Activated CD4-positive, alpha-beta T cell treated with anti-CD3 and anti-CD28 coated beads, Interleukin-2, amount 50 U/mL, for 16 hours (primary cell): Measurements from ENCODE around the gene GPR153.

Source experiments
- DNase-seq: peaks from one replicate; pipeline ENCODE4 v3.0.0-alpha.2; 2020

GPR153 gene

DNA sequence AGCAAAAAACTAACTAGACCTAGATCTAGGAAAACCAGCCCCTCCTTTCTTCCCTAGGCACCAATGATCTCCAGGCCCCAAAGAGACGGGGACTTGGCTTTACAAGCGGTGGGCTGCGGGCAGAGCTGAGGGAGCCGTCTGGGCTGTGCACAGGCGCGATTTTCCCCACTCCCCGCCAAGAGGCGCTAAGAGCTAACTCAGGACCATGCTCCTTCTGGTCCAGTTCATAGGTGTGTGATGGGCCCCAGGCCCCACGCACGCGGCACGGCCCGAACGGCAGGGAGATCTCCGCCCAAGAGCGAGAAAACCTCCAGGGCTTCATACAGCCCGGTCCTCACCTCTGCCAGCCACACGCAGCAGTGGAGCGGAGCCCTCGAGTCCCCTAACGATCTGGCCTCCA, 7.5 kb upstream of the GPR153 start:
- no peak for DNase-seq

DNA sequence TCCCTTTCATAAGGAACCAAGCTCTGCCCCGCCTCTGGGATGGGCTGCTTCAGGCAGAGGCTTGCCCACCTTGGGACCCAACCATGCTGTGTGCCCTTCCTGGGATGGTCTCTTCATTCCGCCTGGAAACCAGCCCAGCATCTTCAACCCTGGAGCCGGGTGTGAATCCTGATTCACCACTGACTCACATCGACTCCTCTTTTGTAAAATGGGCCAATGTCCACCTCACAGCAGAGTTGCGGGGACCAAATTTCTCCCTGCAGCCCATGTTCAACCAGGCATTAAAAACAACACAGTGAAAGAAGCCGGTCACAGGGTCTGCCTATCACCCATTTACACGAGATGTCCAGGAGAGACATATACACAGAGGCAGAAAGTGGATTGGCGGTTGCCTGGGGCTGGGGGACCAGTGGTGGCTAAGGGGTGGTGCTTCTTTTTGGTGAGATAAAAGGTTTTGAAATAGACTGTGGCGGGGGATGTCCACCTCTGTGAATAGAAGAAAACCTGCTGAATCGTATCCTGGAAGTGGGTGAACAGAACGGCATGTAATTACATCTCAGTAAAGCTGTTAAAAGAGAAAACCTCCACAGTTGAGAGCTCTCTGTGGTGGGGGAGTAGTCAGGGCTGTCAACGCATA, 6.9 kb upstream of the GPR153 start:
- no peak for DNase-seq

DNA sequence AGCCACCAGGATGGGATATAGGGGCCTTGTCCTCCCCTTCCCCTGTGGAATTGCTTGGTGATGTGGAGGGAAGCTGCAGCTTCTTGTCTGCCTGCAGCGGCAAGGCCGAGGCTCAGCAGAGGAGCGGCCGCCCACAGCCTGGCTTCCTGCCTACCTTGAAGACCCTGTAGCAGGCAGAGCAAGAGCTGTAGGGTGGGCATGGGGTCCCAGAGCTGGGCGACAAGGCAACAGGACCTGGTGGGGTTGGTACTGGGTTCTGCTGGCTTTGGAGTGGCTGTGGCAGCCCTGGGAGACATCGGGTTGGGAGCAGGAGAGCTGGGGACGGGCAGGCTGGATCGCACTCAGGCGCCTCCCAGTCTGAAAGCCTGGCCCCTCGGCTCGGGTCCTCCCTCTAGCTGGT, 5.7 kb upstream of the GPR153 start:
- DNase-seq, result no peak

DNA sequence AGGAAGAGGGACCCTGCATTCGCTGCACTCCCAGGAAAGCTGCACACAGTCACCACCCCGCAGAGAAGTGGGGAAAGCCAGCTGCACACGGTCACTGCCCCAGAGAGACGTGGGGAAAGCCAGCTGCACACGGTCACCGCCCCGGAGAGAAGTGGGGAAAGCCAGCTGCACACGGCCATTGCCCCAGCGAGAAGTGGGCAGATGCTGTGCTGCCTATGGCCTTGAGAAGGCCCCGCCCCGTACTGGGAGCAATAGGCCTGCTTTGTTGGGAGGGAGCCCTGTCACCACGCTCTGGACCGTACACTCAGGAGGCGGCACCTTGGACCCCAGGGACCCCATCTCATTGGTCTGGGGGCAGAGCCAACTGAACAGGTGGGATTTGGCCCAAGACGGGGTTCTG, 4.3 kb upstream of the GPR153 start:
- no peak for DNase-seq

DNA sequence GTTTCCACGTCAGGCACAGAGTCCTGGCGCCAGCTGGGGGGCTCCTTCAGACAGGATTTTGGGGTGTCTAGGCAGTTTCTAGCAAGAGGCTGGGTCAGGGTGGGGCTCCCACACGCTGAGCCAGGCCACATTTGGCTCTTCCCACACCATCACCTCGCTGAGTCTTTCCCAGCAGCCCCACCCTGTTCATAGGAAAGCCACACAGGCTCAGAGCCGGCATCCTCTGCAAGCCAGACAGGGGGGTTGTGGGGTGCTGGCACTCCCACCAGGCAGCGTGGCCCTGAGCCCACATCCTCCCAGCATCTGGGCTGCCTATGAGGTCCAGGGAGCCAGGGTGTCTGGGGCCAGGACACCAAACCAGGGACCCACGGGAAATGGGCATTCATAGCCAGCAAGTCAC, 2.8 kb upstream of the GPR153 start:
- no peak for DNase-seq

DNA sequence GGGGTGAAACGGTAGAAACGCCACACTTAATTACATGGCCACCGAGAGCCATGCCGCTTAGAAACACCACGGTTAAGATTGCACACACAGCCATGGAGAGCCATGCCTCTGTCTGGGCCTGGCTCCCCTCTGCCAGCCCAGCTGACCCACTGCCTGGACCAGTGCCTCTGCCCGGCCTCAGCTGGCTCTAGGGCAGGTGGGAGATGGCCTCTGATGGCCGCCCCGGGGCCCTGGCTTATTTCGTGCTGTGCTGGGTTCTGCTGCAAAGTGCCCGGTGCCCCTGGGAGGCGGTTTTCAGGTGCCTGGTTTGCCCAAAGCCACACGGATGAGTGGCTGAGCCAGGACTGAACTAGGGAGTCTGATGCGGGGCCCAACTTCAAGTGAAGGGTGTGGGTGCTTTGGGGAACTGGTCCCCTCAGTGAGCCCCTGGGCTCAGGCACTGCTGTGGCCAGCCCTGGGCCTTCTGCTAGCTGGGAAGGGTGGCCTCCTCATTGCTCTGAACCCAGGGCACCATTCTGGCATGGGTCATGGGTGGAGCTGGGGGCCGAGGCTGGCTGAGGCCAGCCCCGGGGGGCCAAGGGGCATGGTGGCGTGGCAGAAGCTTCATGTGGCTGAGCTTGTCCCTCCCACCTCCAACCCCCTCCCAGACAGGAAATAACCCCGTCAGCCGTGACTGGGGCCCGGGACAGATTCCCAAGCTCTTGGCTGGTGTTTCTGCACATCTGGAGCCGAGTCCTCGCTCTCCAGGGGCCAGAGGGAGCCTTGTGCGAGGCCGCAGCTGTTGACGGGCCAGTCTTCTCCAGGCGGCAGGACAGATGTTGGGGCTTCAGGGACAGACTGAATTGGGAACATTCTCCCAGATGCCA, 1.9 kb upstream of the GPR153 start:
- DNase-seq, result no peak

DNA sequence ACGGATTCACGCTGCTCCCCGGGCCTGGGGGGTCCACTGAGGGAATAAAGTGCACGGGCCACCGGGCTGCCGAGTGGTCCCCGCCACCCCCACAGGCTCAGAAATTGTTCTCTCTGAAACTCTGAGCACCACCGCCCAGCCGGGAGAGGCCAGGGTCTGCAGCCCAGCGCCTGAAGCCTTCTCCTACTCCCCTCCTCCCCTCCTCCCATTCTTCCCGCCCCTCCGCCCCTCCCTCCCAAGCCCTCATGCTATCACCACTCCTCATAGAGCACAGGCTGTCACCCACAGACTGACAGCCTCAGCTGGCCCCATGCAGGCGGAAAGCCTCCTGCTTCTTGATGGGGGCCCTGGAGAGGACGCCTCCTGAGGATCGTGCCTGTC, 707 bp upstream of the GPR153 start:
- no peak for DNase-seq

DNA sequence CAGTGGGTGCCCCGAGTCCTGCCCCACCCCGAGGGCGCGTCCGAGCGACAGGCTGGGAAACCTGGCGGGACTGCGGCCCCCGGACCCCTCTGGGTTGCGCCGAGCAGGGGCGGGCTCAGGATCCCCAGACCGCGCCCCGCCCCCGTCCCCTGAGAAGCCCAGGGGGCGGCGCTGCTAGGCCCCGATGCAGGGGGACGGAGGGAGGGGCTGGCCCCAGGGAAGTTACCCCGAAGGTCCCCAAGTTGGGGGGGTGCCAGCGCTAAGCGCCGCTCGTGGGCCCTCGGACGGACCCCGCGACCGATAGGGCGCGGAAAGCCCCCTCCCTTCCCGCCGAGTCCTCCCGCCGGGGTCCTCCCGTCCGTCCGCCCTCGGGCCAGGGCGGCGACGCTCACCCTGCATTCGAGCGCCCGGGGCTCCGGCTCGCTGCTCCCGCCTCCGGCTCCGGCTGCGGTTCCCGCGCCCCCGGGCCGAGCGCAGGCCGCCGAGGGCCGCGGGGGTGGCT, 414 bp downstream of the GPR153 start:
- DNase-seq, result no peak

DNA sequence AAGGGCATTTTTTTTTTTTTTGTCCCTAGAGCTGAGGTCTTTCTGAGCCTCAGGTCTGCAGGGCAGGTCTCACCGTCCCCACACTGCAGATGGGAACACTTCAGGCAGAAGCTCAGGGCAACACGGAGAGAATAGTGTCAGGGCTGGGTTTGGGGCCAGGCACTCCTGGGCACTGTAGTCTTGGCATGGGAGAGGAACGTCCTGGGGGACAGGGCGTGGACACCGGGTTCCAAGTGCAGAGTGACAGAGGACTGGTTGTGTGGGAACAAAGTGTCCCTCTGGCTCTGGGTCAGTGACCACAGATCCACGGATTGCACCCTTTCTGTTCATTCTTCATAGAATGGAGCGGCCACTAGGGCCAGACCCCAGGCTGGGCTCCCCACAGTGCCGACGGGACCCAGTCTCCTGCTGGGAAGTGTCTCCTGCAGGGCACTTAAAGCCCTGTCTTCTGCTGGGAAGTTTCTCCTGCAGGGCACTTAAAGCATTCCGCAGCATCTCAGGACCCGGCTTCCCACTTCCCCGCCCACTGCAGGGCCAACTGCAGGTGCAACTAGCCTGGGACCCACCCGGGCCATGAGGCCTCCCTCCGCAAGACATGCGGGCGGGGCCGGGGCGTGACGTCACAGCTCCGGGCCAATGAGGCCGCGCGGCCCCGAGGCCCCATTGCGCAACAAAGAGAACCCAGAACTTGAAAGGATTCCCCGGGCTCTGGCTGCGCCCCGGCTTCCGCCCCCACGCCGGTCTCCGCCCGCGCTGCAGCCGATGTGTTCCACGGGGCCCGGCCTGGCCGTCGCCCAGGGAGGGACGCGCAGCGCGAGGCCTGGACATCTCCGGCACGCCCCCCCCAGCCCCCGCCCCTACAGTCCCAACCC, 1.2 kb downstream of the GPR153 start:
- DNase-seq, result peak; percentile 83

DNA sequence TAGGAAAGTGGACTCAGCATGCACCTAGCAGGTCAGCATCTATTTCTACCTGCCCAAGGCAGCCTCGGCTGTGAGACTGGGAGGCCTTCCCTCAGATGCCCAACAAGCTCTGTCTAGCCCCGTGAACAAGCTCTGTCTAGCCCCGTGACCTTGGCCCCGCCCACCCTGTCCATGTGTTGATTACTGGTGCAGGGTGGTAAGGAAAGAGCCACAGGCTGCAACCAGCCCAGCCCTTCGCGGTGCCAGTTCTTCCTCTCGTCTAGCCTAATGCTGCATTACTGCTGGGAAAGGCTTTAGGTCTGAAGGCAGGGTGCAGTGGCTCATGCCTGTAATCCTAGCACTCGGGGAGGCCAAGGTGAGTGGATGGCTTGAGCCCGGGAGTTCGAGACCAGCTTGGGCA, 2.2 kb downstream of the GPR153 start:
- DNase-seq, result no peak

DNA sequence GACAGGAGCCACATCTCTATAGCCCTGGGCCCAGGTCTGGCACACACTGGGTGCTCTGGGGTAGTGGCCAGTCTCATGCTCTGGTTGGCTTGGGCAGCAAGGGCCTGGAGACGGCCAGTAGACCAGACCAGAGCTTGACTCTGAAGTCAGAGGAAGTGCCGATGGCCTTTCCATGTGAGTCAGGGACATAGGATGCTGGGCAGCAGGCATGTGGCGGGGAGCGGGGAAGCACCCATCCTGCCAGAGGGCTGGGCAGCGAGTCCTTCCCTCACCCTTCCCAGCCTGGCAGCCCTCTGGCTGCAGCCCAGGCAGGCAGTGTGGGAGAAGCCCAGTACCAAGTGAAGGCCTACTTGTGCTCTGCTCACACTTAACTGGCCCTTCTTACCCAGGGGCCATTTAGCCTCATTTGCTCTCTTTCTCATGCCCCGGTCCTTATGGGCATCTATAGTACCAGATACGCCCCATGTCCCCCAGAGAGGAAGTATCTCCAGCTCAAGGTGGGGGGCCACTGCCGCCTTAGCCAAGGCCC, 3.3 kb downstream of the GPR153 start:
- no peak for DNase-seq

DNA sequence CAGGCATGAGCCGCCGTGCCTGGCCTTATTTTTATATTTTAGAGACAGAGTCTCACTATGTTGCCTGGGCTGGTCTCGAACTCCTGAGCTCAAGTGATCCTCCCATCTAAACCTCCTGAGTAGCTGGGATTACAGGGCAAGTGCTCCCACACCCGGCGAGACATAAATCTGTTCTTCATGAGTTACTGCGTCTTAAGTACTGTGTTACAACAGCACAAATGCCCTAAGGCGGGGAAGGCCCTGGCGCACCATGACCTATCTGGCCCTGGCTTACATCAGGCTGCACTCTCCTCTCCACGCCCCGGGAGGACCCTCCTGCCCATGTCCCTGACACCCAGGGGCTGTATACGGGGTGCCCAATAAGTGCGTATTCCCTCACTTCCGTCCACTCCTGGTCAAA, 4.3 kb downstream of the GPR153 start:
- DNase-seq, result no peak

DNA sequence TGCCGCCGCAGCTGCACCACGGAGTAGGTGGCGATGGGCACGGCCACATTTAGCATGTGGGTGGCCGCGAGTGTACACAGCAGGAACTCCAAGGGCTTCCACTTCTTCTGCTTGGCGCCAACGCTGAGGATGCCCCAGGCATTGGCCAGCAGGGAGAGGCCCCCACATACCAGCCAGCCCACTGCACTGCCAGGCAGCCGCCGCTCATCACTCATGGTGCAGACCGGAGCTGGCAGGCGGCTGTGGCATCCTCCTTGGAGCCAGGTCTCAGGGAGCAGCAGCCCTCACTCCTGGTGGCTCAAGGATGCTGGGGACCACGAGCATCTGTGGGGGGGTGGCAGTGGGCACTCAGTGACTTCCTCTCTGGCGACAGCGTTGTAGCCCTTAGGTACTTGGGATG, 6.2 kb downstream of the GPR153 start:
- DNase-seq, result no peak

DNA sequence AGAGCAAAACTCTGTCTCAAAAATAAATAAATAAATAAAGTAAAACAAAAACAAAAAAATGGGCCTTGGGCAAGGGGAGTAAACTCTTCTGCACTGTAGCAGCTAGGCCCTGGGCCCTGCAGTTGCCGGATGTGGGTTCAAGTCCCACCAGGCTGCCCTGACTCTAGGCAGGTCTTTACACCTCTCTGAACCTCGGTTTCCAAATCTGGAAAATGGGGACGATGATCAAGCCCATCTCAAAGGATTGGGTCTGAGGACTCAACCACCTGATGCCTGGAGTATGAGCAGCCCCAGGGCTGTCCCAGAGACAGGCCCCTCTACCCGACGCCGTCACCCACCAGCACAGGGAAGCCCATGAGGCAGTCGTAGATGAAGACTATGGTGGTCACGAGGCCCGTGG, 7.5 kb downstream of the GPR153 start:
- no peak for DNase-seq

DNA sequence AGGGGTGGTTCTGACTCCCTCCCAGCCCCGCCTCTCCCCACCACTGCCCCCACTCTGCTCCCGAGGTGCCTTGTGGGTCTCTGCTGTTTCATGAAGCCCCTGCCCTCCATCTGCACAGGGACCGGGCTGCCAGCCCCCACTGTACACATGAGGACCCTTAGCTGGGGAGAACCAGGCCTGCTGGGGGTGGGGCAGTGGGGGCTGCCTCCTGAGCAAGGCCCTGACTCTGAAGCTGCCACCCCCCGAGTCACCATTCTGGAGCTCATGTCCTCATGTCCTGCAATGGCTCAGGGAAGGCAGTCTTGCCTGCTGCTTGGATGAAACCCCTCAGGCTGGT, 8.6 kb downstream of the GPR153 start:
- DNase-seq, result no peak

DNA sequence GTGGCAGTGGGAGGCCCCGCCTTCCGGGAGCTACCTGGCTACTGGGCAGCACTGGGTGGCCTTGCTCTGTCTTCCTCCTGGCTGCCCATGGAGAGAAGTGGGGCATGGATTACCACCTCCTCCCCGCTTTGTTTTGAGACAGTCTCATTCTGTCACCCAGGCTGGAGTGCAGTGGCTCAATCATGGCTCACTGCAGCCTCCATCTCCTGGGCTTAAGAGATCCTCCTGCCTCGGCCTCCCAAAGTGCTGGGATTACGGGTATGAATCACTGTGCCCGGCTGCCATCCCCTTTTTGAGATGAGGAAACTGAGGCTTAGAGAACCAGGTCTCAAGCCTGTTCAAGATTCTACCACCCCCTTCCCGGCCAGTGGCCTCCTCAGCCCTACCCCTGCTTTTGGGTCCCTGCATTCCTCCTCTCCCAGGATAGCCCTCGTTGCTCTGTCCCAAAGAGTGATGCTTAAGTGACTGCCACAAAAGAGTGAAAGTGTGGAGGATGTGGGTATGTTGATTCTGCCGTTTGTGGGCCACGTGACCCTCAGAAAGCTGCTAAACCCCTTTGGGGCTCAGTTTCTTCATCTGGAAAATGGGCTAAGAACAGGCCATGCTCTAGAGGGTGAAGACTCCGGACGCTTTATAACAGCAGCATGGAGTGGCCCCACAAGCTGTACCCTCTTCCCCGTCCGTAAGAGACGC, 9.1 kb downstream of the GPR153 start:
- DNase-seq, result no peak

DNA sequence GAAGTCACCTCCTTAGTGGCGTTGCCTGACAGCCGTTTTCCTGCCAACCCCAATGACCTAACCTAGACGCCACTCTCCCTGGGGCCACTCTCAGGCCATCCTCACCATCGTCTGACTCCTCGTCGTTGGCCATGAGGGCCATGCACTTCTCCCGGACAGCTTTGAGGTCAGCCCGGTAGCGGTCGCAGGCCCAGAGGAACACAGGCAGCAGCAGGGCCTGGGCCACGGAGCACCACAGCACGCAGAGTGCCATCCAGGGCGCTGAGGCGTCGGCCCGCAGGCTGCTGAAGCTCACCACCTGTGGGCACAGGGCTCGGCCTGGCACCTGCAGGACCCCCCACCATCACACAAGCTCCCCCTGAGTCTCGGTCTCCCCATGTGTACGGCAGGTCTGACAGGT, 9.7 kb downstream of the GPR153 start:
- no peak for DNase-seq

DNA sequence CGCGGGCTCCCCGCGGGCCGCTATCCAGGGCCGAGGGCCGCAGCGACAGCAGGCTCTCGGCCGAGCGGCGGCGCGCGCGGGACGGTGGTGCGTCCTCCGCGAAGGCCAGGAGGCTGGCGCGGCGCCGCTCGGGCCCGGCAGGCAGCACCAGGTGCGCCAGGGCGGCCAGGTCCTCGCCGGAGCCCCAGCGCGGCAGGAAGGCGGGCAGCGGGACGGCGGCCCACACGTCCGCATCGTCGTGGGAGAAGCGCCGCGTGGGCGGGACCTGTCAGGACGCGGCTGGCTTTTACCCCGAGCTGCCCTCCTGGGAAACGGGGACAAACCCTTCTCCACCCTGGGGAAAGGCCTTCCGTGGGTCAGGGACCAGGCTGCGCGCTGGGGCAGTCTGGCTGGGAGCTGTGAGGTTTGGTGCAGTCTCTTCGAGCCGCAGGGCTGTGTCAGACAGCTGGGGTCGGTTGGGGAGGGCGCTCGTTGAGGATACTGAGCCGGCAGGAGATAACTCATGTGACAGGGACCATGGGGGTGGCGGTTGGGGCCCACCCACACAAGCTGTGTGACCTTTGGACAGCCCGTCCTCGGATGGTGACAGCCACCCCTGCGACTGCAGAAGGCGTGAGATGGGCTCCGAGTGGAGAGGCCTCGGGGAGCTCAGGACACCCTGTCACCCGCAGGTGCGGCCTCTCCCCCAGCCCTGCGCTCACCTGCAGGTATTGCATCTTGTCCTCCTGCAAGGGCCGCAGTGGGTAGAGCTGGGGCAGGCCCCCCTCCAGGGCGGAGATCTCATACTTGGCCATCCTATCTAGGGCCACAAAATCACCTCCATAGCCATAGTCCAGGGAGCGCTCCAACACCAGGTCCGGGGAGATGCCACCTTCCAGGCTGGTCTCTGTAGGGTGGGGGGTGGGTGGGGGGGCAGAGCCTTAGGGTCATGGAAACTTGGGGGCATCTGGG, 10.9 kb downstream of the GPR153 start:
- no peak for DNase-seq

DNA sequence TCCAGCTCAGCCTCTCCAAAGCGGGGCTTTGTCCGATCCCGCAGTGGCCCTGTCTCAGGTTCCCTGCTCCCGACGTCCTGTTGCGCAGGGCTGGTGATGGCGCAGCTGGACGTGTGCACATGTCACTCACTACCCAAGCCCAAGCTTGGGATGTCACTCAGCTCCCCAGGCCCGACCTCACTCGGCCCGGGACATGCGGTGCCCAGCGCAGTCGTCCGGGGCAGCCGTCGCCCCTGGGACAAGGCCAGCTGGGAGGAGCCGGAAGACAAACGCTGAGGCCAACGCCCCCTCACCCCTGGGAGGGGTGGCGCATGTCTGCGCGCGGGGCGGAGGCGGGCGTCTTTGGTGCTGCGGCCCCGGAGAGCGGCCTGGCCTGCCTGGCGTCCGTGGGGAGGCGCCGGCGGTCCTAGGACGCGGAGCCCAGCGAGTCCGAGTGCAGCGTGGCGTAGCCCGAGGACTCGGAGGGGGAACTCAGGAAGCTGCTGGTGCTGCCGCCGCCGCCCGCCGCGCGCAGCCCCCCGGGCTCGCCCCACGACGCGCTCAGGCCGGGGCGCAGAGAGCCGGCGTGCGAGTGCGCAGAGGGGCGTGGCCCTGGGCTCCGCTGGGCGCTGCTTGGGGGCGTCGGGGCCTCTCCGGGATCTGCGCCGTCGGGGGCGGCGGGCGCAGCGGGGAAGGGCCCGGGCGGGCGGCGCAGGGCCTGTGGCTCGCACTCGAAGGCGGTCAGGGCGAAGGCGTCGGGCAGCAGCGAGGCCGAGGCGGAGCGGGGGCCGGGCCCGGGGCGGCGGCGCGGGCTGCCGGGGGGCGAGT, 11.8 kb downstream of the GPR153 start:
- DNase-seq, result no peak

DNA sequence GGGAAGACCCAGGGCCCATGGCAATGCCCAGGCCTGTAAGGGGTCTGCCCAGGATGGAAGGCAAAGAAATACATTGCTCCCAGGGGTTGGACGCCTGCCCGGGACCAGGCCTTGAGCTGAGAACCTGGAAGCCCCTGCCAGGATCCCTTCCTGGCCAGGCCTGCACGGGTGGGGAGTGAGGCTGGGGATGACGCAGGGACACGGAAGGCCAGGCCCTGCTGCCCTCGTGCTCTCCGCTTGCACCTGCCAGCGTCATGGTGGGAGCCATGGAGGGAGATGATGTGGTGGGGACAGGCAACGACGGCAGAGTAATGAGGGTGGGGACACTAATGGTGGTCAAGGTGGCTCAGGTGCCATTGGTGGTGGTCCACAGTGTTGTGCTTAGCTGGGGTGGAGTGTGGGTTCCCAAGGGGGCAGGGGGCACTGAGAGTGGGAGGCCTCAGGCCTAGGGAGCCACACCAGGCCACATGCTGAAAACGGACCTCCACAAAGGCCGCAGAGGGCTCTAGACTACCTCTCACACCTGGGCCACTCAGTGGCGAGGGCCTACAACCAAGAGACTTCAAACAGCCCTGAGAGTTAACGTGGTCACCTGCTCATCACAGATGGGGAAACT, 12.6 kb downstream of the GPR153 start:
- DNase-seq, result no peak
